HUES6 (cell line): Measurements from ENCODE around the gene KLRF1.

Experiments
- H3K27ac ChIP-seq: 2 replicates; pipeline ENCODE4 v1.7.0; 2013; ENCODE audit warnings: low read depth, mild to moderate bottlenecking, low read length, inconsistent platforms
- H3K27me3 ChIP-seq: 2 replicates; pipeline ENCODE4 v1.6.1; 2013; ENCODE audit warnings: low read length; ENCODE audit not compliant: control insufficient read depth, insufficient read depth
- H3K36me3 ChIP-seq: 2 replicates; pipeline ENCODE4 v1.6.1; 2013; ENCODE audit warnings: low read length; ENCODE audit not compliant: control insufficient read depth, insufficient read depth
- H3K4me1 ChIP-seq: 2 replicates; pipeline ENCODE4 v1.6.1; 2013; ENCODE audit warnings: low read length; ENCODE audit not compliant: control insufficient read depth, insufficient read depth
- H3K4me3 ChIP-seq: 2 replicates; pipeline ENCODE4 v1.5.1; 2013; ENCODE audit warnings: low read depth, low read length
- H3K9ac ChIP-seq: one replicate; pipeline ENCODE4 v1.6.1; 2013; ENCODE audit warnings: mild to moderate bottlenecking, low read length
- H3K9me3 ChIP-seq: 2 replicates; pipeline ENCODE4 v1.6.1; 2013; ENCODE audit warnings: low read depth, low read length; ENCODE audit not compliant: control insufficient read depth, insufficient read depth

The KLRF1 gene

GRCh38 chr12:9793779-9794395, 33.4 kb upstream of the KLRF1 start:
- H3K4me1 ChIP-seq, result no peaks in the 10 kb centered on the region; the same call in 1 of the 2 replicates
- no peak overlapping the region for H3K27ac ChIP-seq
- no peaks in the 10 kb centered on the region for H3K27me3 ChIP-seq
- H3K9me3 ChIP-seq, result no peaks in the 10 kb centered on the region; the same call in 1 of the 2 replicates
- no peaks in the 10 kb centered on the region for H3K36me3 ChIP-seq
- H3K4me3 ChIP-seq, result no peak overlapping the region
- H3K9ac ChIP-seq, result no peak overlapping the region

DNA sequence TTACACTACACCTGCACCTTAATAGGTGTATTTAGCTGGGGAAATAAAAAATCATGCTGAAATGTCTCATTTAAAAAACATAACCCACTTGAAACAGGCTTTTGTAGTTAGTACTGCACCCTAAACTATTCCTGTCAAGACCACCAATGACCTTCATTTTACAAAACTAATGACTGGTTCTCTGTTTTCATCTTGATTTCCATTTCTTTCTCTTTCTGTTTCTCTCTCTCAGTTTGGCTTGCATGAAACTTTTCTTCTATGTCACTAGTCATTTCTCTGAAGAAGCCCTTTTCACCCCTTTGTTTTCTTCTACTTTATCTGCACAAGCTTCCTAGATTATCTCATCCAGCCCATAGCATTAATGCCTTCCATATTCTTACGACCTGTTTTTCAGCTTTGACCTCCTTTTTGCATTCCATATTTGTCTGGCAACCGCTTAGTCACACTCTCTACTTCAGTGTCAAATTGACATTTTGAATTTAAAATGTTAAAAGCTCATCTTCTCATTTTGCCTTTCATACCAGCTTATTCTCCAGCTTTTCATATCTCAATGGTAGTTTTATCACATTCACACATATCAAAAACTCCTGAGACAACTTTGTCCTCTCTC, 32.7 kb upstream of the KLRF1 start:
- Histone ChIP-seq H3K4me1 (no peaks in the 10 kb centered on the region; the same call in 1 of the 2 replicates), H3K27me3 (no peaks in the 10 kb centered on the region), H3K9me3 (no peaks in the 10 kb centered on the region; the same call in 1 of the 2 replicates), H3K9ac (no peak overlapping the region), H3K27ac (no peak overlapping the region), H3K4me3 (no peak overlapping the region), H3K36me3 (no peaks in the 10 kb centered on the region)

DNA sequence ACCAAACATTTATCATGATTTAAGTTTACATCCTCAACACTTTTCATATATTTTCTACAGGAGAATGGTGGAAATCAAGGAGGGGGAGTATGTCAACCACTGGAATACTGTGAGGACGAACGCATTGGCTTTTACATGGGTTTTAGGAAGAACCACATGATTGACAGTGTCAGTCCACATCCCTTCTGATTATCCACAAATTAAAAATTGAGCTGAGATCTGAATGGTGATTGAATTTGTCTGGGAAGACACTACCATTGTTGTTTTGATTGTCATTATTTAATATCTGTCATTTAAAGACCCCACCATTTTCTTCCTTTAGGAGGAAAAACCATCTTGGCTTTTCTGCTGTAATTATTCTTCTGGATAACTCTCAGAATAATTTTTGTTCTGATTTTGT, 31.3 kb upstream of the KLRF1 start:
- Histone ChIP-seq H3K4me3 (no peak overlapping the region), H3K27me3 (no peaks in the 10 kb centered on the region), H3K9me3 (no peaks in the 10 kb centered on the region), H3K27ac (no peak overlapping the region), H3K9ac (no peak overlapping the region), H3K36me3 (no peaks in the 10 kb centered on the region), H3K4me1 (no peaks in the 10 kb centered on the region; the same call in 1 of the 2 replicates)

DNA sequence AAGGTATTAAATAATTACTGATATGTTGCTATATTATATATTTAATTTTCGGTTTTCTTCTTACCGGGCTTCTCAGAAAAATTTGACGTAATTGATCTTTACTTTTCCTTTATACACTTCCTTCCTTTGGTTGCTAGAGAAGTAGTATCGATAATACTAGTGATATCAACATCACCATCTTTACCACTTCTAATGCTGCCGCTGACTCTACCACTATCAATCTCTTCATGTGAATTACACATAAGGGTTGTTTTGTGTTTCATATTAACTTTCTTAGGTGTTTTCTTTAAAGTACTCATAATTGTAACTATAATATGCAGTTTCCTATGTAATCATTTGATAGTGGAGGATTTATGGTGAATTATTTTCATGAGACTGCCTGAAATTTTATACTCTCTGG, 30.9 kb upstream of the KLRF1 start:
- Histone ChIP-seq H3K36me3 (no peaks in the 10 kb centered on the region), H3K9me3 (no peaks in the 10 kb centered on the region), H3K4me1 (no peaks in the 10 kb centered on the region; the same call in 1 of the 2 replicates), H3K27ac (no peak overlapping the region), H3K9ac (no peak overlapping the region), H3K27me3 (no peaks in the 10 kb centered on the region), H3K4me3 (no peak overlapping the region)

DNA sequence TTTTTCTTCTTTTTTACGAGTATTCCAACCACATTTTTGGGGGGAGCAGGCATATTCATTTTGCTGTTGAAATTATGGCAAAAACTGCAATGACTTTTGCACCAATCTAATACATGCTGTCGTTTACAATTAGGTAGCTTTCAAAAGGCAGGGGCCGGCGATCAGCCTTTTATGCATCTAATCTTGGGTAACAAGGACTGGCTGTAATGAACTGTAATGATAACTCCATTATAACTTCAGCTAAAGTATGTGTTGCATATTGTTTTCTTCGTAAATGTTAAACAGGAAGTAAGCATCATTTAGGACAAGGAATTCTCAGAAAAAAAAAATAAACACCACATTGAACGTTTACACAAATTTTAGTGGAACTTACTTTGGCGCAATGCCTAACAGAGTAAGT, 30.3 kb upstream of the KLRF1 start:
- Histone ChIP-seq H3K27ac (no peak overlapping the region), H3K4me1 (no peaks in the 10 kb centered on the region; the same call in 1 of the 2 replicates), H3K36me3 (no peaks in the 10 kb centered on the region), H3K9ac (no peak overlapping the region), H3K4me3 (no peak overlapping the region), H3K9me3 (no peaks in the 10 kb centered on the region), H3K27me3 (no peaks in the 10 kb centered on the region)

GRCh38 chr12:9797722-9798619, 29.3 kb upstream of the KLRF1 start:
- Histone ChIP-seq H3K9ac (no peak overlapping the region), H3K27ac (no peak overlapping the region), H3K4me1 (no peaks in the 10 kb centered on the region; the same call in 1 of the 2 replicates), H3K4me3 (no peak overlapping the region), H3K36me3 (no peaks in the 10 kb centered on the region), H3K27me3 (no peaks in the 10 kb centered on the region), H3K9me3 (no peaks in the 10 kb centered on the region)

GRCh38 chr12:9799961-9800360, 27.3 kb upstream of the KLRF1 start:
- H3K4me1 ChIP-seq, result no peaks in the 10 kb centered on the region; the same call in 1 of the 2 replicates
- no peak overlapping the region for H3K27ac ChIP-seq

DNA sequence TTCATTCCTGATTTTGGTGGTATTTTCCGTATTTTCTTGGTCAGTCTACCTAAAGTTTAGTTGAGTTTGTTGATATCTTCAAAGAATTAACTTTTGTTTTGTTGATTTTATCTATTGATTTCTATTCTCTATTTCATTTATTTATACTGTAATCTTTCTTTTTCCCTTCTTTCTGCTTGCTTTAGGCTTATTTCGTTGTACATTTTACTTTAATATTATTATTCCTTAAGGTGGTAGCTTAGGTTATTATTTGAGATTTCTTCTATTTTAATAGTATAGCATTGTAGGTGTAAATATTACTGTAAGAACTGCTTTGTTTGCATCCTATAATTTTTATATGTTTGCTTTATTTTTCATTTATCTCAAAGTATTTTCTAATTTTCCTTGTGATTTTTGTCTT, 21.4 kb upstream of the KLRF1 start:
- Histone ChIP-seq H3K27me3 (no peaks in the 10 kb centered on the region), H3K36me3 (no peaks in the 10 kb centered on the region), H3K4me1 (no peaks in the 10 kb centered on the region), H3K9ac (no peak overlapping the region), H3K9me3 (no peaks in the 10 kb centered on the region), H3K4me3 (no peak overlapping the region), H3K27ac (no peak overlapping the region)

More at GRCh38 chr12:9799961-9800360, 27.3 kb upstream of the KLRF1 start:
- H3K27me3 ChIP-seq, result no peaks in the 10 kb centered on the region
- no peak overlapping the region for H3K4me3 ChIP-seq
- H3K9ac ChIP-seq, result no peak overlapping the region
- no peaks in the 10 kb centered on the region for H3K9me3 ChIP-seq
- no peaks in the 10 kb centered on the region for H3K36me3 ChIP-seq

- Histone ChIP-seq H3K9ac (no peak overlapping the region), H3K36me3 (no peaks in the 10 kb centered on the region), H3K4me3 (no peak overlapping the region), H3K9me3 (no peaks in the 10 kb centered on the region), H3K4me1 (no peaks in the 10 kb centered on the region), H3K27me3 (no peaks in the 10 kb centered on the region), H3K27ac (no peak overlapping the region)
These were observed 20.6 kb upstream of the KLRF1 start for GRCh38 chr12:9806714-9807113.

DNA sequence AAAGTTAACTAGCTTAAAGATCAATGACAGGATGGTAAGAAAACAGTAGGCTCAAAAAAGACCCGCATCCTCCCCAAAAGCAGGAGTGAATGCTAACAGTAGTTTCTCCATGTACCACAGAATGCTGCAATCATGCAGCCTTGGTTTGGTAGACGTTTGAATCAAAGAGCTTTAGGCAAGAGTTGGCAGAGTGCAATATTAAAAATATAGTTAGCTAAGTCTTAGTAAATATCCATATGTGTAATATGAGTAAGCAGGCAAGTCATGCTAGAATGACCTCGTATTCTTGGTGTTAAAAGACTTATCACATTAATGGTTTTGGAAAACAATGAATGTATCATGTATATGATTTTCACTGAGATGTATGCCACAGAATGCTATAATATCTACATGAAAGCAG, 18.8 kb upstream of the KLRF1 start:
- H3K27ac ChIP-seq, result no peak overlapping the region
- H3K36me3 ChIP-seq, result no peaks in the 10 kb centered on the region
- no peak overlapping the region for H3K9ac ChIP-seq
- H3K4me1 ChIP-seq, result no peaks in the 10 kb centered on the region
- H3K27me3 ChIP-seq, result no peaks in the 10 kb centered on the region
- H3K4me3 ChIP-seq, result no peak overlapping the region
- H3K9me3 ChIP-seq, result no peaks in the 10 kb centered on the region

DNA sequence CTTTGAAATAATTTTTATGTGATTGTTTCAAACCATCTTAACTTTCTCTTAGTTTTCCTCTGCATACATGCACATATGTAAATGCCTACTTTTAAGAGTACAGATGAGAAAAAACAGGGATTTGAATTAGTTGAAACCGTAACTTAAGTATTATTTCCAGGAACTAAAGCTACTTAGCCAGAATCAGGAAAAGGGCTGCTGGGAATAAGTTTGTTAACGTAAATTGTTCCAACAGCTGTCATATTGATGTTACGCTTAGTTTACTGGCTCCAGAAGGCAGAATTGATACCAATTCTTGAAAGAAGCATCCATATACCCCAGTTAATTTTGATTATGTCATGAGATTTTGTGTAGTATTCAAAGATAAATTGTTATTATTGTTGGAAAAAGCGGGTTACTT, 17.9 kb upstream of the KLRF1 start:
- Histone ChIP-seq H3K9me3 (no peaks in the 10 kb centered on the region), H3K4me3 (no peak overlapping the region), H3K36me3 (no peaks in the 10 kb centered on the region), H3K4me1 (0 out of 2 replicates have a peak, but pooled peaks cover 4% of the 10 kb centered on the region), H3K27ac (no peak overlapping the region), H3K27me3 (no peaks in the 10 kb centered on the region), H3K9ac (no peak overlapping the region)
